ENCODE measurements around the gene OGFOD2.

Gene OGFOD2

DNA sequence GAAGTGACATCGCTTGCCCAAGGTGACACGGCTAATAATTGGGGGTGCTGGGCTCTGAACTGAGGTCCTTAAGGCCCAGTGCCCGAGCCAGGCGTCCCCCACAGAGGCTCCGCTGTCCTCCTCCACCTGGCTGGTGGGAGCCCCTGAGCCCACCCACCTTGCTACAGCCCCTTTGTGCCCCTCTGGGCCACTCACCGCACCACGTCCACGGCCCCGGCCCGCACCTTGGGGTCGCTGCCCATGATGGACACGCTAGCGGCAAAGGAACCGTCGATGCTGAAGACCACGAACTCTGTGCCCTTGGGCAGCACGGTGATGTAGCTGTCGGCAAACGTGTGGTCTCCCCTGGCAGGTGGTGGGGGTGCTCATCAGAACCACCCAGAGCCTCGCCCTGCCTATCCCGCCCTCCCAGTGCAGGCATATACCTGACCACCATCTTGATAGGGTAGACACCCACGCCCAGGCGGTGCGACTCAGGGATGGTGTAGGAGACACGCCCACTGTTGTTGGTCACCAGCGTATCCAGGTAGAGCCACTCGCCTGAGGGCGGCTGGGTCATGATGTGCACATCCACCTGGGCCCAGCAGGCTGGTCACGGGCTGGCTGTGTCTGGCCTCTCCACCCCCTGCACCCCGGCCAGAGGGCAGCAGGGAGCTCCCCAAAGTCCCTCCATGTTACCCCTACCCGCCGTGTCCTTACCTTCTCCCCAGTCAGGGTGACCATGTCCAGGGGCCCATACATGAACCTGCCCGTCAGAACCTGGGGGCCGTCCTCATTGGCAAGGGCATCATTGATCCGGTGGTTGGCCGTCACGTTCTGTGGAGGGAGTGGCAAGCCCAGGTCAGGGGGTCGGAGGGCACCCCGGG lies 12.3 kb downstream of the OGFOD2 start:
- no peak overlapping the region for H3K27ac ChIP-seq
- TF ChIP-seq, protein P1, sequence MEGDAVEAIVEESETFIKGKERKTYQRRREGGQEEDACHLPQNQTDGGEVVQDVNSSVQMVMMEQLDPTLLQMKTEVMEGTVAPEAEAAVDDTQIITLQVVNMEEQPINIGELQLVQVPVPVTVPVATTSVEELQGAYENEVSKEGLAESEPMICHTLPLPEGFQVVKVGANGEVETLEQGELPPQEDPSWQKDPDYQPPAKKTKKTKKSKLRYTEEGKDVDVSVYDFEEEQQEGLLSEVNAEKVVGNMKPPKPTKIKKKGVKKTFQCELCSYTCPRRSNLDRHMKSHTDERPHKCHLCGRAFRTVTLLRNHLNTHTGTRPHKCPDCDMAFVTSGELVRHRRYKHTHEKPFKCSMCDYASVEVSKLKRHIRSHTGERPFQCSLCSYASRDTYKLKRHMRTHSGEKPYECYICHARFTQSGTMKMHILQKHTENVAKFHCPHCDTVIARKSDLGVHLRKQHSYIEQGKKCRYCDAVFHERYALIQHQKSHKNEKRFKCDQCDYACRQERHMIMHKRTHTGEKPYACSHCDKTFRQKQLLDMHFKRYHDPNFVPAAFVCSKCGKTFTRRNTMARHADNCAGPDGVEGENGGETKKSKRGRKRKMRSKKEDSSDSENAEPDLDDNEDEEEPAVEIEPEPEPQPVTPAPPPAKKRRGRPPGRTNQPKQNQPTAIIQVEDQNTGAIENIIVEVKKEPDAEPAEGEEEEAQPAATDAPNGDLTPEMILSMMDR (conservative IDR thresholded peaks at IDR 0.05) = no peak

DNA sequence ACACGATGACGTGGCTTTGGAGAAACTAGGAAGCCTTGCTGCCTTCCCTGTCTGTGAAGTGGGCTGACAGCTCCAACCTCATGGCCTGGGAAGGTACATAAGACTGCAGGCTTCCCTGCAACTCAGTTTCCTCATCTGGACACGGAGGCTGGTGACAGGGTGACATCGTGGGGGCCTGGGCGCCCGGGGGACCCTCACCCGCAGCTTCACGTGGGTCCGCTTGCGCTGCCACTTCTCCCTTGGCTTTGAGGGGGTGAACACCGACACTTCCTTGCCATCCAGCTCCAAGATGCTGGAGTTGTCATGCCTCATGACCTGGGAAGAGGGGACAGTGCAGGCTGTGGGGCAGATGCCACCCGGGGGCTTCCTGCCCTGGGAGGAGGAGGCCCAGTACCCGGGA lies 13.0 kb downstream of the OGFOD2 start:
- H3K27ac ChIP-seq = no peak overlapping the region
- TF ChIP-seq, protein P1 (conservative IDR thresholded peaks at IDR 0.05) = no peak

DNA sequence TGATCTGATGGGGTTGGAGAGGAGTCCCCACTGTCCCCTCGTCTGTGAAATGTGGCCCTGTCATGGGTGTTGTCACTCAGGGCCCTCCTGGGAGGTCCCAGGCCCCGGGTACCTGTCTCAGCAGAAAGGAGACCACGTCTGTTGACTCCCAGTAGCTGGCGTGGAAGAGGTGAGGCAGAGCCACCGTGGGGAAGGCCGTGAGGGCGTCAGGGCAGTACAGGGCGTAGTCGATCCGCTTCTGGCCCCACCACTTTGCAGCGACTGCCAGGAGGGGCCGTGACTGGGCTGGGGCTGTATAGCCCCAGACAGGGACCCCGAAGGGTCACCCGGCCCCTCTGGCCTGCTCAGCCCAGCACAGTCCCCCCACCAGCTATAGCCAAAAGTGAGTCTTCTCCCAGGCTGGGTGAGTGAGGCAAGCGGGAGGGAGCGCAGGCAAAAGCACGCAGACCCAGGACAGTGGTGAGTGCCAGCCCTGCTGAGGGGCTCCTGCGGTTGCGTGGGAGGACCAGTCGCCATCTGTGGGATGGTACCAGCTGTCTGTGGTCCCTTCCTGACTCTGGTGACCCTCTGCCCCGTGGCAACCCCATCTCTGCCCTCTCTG lies 13.7 kb downstream of the OGFOD2 start:
- no peak overlapping the region for H3K27ac ChIP-seq

DNA sequence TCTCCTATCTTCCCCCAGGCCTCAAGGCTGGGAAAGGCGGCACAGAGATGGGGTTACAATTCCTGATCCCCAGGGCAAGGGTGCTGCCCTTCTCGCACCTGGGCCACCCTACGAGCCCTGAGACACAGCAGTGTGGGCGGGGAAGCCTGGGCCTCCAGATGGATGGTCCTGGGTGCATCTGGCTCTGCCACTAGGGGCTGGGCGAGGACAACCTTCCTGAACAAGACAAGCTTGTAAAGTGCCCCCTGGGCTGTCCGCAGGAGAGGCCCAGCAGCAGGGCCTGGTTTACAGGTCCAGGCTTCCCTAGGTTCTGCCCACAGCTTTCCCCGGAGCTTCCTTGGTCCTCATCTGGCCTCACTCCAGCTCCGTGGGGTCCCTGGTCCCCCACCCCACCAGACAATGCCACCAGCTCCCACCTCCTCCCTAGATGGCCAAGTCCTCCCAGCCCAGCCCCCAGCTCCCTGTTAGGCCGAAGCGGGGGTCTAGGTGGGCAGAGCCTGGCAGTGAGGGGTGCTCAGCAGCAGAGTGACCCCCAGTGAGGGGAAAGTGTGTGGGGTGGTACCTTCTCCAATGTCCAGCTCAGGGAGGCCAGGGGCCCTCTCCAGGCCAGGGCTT lies 14.3 kb downstream of the OGFOD2 start:
- TF ChIP-seq, protein P1 (conservative IDR thresholded peaks at IDR 0.05) = no peak; the same call in 1 of the 2 replicates
- no peak overlapping the region for H3K27ac ChIP-seq

More for the DNA sequence above, 13.7 kb downstream of the OGFOD2 start:
- TF ChIP-seq, protein P1 (conservative IDR thresholded peaks at IDR 0.05) = no peak

DNA sequence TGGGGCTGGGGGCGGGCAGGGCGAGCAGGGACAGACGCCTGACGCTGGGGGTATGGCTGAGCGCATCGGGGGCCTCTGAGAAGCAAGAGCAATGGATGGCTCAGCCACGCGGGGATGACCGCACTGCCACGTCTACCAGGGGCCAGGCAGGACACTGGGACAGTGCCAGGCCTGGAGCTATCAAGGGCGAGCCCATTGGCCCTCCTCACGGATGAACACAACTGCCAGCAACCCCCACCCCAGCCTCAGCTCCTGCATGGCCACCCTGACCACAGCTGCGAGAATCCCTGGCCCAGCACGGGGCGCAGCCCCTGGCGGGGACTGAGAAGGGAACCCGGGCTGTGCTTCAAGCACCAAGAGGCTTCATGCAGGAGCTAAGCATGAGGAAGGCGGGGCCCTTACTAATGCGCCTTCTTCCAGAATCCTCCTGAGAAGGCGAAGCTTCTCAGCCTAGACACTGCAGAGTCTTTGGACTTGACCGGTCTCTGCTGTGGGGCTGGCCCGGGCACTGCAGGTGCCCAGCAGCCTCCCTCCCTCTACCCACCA lies 14.9 kb downstream of the OGFOD2 start:
- no peak overlapping the region for H3K27ac ChIP-seq
- TF ChIP-seq, protein P1 (conservative IDR thresholded peaks at IDR 0.05) = no peak

DNA sequence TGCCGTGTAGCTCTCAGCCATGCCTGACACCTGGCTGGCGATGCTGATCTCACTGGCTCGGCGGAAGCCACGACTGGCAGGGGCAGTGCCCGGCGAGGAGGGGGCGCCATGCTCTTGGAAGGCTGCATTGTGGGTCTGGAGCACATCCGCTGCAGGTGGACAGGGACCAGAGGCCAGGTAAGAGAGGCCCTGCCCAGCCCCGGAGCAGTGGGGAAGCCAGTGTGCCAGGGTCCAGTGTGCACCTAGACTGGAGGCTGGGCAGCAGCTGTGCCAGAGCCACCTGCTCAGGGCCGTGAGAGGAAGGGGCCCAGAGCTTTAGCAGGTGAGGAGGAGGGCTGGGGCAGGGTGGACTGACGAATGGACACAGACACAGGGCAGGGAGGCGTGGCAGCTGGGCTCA lies 15.5 kb downstream of the OGFOD2 start:
- TF ChIP-seq, protein P1 (conservative IDR thresholded peaks at IDR 0.05) = no peak
- H3K27ac ChIP-seq = no peak overlapping the region
